NCI-H1105 treated with DMSO at 0.1 percent for 48 hours (cell line): ENCODE measurements around the gene FLT3.
"Not testable (repeated sequence)": the region's sequence is repeated elsewhere in the genome, so short reads cannot be mapped to it uniquely, and the experiment has no call there.

Source experiments
- DNase-seq: peaks from one replicate; lab custom pipeline; 2025; lab: John Stamatoyannopoulos, UW

The FLT3 gene

DNA sequence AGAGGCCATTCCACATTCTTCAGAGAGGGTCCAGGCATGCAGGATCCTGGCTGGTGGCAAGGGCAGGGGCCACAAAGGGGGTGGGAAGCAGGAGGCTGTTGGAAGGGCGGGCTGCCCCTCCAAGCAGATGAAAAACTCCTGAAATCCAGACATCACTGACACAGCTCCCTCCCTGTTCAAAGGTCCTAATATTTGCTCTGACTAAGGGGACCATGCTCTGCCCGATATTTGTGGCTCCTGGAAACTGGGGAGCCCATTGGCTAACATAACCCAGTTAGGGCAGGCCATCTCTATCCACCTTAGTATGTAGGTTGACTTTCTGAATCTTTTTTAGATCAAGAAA is 127.9 kb downstream of the FLT3 start:
- no peak for DNase-seq

DNA sequence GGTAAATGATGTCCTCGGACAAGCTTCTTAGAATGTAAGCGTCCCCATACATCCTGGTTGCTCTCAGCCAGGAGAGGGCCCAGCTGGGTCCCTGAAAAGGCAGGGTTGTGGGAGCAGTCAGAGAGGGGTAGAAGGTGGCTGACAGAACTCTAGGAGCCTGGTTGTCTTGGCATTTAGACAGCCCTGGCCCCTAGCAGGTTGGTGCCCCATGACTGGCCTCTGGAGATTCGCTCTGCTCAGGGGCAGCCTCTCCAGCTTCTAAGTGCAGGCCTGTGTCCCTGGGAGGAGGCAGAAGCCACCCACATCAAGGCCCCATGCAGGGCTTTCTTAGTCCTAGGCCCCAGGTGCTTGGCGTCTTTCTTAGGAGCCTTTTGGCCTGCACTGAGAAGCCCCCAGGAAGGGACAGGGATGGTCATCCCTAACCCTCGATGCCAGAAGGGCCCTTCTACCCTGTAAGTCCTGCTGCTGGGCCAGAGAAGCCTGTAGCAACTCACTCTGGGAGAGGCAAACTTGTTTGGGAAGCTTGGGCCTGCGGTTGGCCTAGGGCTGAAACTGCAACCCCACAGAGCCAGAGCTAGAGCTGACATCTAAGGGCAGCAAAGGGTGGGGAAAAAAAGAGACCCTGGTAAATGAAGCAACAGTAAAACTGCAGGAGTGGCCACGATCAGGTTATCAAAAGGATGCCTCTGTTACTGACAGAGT is 128.4 kb downstream of the FLT3 start:
- DNase-seq = no peak

DNA sequence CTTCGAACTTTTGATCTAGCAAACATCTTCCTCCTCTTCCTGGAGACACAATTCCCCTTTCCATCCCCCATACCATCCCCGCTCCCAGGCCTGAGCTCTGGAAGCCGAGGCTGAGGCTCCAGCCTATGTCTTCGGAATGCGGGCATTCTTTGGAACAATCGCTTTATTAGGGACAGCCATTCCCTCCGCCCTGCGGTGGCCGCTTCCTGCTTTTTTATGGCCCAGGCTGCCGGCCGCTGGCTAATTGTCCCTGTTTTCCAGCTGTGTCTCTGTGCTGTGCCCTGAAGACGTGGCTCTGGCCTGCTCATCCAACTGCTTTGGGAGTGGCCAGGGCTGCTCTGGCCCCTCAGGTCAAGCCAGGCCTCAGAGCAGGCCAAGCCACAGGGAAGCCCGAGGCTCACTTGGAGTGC is 129.1 kb downstream of the FLT3 start:
- DNase-seq = no peak

DNA sequence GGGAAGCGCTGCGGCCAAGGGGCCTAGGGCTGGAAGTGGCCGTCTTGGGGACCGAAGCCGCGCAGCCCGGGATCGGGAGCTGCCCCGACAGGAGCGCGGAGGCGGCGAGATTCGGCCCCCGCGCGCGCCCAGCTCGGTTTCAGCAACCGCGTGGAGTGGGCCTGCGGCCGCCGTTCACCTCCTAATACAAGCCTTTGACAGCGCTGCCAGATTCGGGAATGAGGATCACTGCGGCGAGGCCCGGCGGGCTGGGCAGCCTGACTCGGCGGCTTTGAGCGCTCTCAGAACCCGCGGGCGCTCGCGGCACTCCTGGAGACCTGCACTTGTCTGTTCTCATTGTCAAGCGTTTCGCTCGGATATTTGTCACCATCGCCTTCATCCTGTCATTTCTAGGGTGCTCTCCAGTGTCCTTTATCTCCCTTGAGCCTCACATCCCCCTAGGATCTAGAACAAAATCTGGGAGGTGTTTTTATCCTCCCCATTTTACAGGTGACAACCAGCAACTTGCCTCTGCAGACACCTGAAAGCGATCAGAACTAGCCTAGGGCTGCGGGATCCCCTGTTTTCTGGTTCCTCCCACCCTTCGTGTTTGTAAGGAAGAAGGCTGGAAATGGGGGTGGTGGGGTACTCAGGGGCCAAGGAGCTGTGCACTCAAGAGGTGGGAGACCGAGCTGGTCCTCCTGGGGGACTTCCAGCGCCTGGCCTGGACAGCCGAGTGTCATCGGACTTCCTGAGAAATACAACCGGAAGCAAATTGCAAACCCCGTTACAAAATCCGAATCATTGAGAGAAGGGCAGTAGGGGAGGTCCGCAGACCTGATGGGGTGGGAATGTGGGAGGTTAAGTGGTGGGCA is 129.8 kb downstream of the FLT3 start:
- DNase-seq = no peak

DNA sequence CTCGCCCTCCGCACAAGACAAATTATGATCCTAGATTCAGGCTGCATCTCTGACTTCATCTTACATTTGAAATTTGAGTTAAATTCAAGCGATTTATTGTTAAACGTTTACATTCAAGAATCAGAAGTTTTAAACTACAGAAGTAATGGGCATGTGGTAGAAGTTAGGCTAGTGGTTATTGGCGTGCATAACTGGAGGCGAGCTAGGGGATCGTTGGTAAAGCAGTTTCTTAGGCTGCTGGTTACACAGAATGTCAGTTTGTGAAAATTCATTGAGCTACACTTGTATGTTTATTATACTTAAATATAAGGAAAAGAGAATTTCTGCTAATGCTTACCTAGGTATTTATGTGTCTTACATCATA is 130.5 kb downstream of the FLT3 start:
- DNase-seq = no peak

DNA sequence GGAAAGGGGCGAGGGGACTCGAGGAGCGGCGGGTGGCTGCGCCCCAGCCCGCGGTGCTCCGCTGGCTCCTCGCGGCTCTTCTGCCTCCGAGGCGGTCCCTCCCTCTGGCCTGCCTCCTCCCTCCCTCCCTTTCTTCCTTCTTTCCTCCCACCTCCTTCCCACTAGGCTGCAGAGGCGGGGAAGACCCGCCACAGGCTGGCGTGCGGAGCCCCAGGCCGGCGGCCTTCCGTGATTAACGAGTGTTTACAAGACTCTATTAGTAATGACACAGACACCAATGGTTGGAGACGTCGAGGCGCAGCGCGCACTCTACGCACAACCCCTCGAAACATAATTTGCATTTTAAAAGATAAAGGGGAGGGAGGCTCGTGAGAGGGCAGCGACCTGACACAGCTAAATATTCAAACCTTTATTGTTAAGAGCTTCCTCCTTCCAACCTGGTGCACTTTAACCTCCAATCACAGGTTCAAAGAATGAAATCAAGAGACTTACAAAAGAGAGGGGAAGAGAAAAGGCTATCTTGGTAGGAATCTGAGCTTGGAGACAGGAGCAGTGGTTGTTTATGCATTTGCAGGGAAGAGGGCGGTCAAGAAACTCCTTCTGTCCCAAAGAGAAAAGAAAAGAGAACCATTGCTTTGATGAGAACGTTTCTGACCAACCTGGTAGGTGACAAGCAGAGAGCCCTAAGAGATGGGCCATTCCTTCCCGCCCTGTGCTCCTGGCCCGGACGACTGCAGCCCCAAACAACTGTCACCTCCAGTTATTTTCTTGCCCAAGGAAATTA is 131.1 kb downstream of the FLT3 start, which contains the start of gene CDX2:
CDX2 (minus strand) TSS at position 234 of the 784 bp plus-strand sequence. CDS start 309 bp downstream, outside the sequence.
- peak; percentile 58 for DNase-seq

DNA sequence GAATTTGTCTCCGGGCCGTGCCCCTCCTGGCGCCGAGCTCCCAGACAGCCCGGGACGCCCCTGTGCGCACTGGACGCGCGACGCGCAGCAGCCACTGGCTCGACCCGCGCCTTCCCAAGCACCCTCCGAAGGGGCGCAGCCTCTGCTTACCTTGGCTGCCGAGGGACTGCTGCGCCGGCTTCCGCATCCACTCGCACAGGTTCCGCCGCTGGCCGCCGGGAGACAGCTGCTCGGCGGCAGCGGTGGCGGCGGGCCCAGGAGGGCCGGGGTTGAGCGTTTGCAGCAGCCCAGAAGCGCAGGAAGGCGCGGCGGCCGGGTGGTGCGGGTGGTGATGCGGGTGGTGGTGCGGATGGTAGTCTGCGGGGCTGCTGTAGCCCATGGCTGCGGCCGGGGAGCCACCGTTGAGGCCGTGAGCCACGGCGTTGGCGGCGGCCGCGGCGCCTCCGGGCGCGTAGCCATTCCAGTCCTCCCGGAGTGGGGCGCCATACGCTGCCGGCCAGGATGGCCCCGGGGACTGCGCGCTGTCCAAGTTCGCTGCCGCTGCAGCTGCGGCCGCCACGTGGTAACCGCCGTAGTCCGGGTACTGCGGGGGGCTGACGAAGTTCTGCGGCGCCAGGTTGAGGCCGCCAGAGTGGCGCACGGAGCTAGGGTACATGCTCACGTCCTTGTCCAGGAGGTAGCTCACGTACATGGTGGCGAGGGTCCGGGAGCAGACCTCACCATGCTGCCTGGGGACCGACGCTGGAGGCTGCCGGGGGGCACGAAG is 131.9 kb downstream of the FLT3 start:
- DNase-seq = peak; percentile 31

DNA sequence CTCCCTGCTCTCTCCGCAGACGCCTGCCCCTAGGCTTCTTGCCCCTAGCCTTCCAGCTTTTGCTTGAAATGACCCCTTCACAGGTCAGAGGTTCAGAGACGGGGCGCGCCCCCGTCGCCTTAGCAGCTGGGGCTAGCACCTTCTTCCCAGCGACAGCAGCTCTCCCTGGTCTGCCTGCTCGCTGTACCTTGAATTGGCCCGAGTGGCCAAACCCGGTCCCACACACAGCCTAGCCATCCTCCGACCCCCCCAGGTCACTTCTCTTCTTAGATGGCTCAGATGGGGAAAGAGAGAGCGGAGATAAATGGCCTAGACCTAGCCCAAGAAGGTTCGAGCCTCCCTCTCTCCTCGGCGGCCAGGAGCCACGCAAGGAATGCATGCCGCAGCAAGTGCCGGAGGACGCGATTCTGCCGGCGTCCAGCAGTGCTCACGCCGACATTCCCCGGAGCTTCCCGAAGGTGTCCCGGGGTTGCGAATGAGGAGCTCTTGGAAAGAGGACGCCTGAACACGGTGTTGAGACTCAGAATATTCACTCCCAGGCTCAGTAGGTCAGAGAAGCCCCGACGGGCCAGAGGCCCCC is 132.6 kb downstream of the FLT3 start:
- DNase-seq = peak; percentile 9

DNA sequence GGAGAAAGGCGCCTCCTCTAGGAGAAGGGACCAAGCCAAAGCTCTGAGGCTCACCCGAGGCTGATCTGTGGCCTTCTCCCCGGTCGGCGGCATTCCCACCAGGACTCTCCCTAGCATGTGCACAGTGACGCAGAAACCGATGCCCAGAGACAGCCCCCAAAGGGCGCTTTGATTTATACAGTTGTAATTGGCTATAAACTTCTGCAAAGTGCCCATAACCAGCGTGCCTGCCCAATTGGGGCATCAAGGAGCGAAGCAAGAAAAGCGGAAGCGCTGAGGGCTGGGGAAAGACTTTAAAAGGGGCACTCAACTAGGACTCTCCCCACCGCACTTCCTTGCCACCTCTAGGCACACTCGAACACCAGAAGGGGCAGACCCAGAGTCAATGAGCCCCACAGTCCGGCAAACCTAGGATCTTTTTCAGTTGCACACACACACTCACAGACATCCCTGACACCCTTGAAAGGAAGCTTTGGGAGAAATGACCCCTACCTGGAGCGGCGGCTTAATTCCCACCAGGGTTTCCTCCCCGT is 133.1 kb downstream of the FLT3 start:
- no peak for DNase-seq

DNA sequence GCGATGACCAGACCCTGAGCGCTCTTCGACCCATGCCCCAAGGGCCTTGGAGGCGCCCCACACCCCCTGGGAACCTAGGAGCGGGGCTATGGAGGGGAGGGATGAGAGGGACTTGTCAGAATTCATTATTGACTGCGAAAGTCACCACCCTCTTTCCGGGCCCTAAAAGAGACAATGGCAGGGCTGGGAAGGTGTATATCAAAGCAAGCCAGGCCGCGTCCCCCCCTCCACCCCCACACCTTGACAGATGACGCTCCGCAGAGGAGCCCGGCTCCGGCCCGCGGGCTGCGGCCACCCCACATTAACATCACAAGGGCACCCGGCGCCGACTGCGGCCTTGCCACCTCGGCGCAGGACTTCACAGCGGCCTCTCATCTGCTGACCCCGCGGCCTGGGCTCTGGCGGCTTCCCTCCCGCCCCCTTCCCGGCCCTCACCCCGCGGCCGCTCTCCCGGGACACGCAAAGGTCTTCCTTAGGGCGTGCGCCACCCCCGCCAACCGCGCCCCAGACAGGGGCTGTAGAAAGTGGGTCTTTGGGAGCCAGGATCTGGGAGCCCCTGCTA is 133.7 kb downstream of the FLT3 start:
- no peak for DNase-seq

DNA sequence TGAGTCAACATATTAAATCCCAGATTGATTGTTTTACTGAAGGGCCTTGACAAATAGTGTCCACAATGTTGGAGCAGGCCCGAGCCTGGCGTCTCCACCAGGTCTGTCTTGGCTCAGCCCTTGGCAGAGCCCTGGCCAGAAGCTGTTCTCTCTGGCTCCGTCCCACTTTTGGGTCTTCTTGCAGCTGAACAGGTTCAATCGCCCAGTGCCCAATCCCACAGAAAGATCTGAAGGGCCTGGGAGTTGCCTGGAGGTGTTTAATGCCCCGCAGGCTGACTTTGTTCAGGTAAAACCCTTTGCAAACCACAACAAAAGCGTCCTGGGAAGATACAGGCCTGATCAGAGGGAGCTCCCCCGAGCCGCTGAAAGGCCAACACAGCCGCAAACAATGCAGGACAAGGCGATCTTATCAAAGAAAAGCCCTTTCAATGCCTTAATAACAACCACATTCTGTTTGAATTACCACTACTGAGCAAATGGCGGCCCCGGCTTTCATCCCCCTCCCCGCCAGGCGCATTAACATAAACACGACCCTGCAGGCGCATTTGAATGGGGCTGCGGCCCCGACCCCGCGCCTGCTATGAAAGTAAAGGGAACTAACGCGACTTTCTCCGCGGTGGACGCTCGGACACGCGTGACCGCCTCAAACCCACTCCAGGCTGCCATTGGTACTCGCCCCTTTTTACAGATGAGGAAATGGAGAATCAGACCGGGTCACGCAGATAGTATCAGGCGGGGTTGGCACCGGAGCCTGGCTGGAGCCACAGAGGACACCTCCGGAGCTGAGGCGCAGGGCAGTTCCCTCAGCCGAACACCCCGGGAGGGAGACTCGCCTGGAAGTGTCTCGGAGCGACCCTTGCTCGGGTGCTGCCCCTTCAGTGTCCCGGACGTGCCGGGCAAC is 134.4 kb downstream of the FLT3 start:
- no peak for DNase-seq

DNA sequence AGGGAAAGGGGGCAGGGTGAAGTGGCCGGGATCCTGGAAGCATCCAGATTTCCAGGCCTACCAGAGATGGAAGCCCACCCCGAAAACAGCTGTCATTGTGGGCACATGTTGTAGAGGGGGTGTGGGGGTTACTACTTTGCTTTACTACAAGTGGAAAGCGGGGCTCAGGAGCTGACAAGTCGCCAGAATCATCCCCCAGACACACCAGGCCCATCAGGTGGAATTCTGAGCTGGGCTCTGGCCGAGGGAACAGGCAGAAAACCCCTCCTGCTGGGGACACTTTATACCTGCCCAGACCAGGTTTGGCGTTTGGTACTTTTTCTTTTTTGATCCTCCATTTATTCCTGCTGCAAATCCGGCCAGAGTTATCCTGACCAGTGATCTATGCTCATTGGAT is 135.0 kb downstream of the FLT3 start:
- DNase-seq = no peak

DNA sequence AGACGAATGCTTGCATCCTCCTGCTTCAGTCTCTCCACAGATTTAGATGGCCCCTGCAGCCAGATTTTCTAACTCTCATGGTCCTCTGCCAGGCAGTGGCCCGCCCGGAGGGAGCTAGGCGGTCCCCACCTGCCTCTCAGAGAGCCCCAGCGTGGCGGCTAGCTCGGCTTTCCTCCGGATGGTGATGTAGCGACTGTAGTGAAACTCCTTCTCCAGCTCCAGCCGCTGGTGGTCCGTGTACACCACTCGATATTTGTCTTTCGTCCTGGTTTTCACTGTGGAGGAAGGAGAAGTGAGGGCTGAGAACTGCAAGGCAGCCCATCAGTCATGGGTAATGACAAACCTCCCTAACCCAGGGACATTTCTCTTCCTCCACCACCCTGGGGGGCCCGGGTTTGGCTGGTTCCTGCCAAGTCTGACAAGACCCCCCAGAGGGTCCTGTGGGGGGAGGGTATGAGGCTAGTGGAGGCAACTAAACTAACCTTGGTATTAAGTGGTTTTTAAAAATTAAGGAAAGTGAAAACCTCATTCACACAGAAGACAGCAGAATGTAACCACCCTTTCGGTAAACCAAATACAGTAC is 135.5 kb downstream of the FLT3 start:
- no peak for DNase-seq

DNA sequence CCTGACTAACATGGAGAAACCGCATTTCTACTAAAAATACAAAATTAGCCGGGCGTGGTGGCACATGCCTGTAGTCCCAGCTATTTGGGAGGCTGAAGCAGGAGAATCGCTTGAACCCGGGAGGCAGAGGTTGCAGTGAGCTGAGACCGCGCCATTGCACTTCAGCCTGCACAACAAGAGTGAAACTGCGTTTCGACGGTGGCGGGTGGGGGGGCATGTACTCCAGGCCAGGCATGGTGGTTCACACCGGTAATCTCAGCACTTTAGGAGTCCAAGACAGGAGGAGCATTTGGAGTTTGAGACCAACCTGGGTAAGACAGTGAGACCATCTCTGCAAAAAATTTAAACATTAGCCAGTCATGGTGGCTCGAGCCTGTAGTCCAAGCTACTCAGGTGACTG is 136.2 kb downstream of the FLT3 start:
- DNase-seq = not testable (repeated sequence)

DNA sequence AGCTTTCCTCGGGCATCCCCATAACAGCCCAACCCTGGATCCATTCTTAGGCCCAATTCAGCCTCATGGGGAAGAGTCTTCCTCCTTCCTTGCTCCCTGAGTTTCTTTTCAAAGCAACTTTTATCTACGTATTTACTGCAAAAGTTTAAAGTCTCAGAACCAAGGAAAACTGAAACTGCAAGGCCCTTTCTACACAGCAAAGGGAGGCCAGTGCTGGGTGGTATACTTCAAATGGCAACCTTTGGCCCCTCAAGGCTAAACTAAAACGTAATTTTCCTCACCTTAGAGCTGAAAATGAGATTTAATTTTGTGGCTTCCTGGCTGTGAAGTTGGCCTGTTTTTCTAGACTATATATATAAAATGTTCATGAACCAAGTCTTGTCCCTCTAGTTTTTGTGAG is 136.9 kb downstream of the FLT3 start:
- DNase-seq = no peak

DNA sequence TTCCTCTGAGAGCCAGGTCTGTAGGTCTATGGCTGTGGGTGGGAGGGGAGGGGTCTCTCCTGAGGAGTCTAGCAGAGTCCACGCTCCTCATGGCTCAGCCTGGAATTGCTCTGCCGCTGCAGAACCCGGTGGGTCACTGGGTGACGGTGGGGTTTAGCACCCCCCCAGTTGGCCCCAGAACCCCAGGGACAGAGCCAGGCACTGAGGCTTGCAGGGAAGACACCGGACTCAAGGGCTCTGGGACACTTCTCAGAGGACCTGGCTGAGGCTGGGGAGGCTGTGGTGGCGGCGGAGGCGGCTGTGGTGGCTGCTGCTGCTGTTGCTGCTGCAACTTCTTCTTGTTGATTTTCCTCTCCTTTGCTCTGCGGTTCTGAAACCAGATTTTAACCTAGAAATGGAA is 137.4 kb downstream of the FLT3 start:
- no peak for DNase-seq

DNA sequence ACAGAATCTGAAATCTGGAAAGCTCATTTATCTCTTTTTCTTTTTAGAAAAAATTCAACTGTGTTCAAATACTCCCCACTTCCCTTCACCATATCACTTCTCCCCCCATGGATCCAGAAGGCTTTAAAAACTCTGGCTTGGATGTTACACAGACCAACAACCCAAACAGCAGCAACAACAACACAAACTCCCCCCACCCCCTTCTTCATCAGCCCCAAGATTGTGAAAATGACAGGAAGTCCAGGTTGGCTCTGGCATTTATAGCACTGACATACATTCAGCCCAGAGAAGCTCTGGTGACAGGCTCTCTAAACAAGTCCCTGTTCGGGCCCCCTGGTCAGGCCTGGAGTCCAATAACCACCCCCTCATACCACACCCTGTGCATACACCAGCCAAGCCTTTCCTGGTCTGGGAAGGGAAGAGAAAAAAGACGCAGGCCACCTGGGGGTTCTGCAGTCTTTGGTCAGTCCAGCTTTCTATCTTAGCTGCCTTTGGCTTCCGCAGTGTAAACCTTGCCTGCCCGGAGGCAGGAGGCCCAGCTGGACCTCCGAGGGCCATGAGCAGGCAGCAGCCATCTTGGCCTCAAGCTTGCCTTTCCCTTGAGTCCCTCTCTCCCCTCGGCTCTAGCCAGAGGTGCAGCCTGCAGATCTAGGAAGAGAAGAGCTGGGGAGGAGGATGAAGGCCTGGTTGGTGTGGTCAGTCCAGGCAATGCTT is 138.1 kb downstream of the FLT3 start:
- DNase-seq = no peak

DNA sequence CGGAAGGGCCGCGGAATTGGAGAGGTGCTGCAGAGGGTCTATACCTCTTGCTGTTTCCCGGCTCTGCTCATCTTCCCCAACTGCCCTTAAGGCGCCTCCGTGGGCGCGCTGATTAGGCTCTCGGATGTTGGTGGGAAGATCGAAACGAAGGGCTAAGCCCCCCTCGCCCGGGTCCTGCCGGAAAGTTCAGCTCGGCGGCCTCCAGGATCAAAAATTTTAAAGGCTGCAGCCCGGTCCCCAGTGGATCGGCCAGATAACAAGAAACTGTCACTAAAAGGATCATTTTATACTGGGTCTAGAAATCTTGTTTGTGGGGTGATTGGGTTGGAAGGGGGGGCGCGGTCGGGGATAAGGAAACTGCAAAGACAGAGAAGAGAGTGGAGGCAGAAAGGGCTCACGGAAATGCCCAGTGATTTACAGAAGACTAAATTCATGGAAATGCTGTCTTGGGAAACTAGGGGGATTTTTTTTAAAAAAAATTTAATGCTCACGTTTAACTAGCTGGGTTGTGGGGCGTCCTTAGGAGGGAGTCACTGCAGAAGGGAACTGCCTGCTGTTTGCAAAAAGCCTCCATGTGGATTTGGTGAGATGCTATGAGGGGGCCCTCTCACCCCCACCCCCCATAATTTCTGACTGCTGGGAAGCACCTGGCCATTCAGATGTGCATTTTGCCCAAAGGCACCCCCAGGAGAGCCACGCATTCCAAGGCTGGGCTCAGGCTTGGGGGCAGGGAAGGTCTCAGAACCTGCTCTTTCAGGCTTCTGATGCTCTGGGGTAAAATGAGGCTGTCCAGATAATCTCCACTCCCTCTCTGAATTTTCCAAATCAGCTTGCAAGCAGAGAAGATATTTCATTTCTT is 138.9 kb downstream of the FLT3 start:
- DNase-seq = no peak
